ENCODE data around the gene CTNNA2.

CTNNA2 gene

GRCh38 chr2:80527119-80527518 lies 1014.3 kb downstream of the CTNNA2 start:
- no peak for DNase-seq

- no peak for DNase-seq
These were observed 1016.8 kb downstream of the CTNNA2 start for GRCh38 chr2:80529466-80530165.

- DNase-seq = no peak
These were observed 1017.7 kb downstream of the CTNNA2 start for GRCh38 chr2:80530442-80531064.

DNA sequence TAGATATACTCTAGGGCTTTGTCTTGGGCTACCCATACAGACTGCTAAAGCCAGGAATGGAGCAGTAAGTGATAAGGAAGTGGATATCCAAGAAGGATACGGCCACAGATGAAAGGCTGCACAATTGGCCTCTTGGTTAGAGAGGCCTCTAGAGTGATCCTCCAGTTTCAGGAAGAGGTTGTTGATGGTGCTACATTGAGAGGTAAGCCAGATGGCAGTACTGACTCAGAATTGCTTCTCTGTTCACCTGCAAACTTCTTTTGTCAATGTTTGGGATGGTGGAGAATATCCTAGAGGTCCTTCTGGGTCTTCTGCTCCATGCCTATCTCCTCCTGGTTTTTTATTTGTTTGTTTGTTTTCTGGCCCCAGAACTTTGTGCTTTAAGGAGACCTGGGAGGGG lies 1018.5 kb downstream of the CTNNA2 start:
- no peak for DNase-seq

DNA sequence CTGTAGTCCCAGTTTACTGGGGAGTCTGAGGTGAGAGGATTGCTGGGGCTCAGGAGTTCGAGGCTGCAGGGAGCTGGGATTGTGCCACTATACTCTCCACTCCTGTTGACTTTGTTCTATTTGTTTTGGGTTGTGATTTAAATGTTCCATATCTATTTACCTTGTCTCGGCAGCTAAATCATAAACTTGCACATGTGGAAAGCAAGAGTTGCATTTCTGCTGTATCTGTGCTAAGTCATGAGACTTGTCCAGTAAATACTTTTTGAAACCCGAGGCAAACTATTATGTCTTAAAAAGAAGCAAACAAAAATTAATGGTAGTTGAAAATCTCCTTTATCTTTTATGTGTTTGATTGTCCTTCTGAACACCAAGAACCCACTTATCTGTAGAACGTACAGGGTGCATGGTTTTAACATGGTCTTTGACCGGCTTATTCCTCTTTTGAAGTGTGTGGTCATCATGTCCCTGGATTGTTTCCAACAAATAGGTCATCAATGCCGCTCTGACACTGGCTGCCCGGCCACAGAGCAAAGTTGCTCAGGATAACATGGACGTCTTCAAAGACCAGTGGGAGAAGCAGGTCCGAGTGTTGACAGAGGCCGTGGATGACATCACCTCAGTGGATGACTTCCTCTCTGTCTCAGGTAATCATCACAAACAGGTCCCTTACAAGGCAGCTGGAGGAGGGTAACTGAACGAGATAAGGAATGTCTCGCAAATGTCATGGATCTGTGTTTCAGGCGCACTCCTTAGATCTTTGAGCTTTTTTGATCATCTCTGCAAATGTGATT lies 1032.8 kb downstream of the CTNNA2 start:
- DNase-seq = no peak

DNA sequence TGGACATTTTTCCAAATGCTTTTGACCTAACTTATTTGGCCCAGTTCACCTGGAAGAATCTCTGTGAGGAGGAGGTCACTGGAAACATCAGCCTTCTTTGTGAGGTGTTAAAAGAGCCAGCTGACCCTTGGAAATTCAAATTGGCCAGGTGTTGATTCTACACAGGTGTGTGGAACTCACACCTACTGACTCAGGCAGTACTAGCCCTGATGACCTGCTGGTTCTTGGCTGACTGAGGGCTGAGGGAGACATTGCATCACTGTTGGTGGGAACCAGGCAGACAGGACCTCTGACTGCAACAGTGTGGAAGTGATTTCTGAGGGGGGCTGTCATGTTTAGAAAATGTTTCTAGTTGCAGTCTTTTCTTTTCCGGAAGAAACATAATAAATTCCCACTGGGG lies 1033.9 kb downstream of the CTNNA2 start:
- DNase-seq = no peak

DNA sequence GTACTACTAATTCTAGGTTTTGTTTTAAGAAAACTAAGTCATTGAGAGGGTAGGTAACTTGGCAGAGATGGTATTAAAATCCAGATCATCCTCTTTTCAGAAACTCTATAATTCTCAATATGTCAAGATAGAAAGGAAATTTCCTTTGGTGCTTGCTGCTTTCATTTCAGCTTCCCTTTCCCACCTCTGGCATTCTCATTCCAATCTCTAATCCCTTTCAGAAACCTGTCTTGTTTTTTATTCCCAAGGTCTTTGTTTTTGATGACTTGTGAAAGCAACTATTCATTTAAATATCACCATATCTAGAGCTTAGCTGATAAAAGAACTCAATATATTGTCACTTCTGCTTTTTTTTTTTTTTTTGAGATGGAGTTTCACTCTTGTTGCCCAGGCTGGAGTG lies 1034.5 kb downstream of the CTNNA2 start:
- no peak for DNase-seq

- DNase-seq = no peak
These were observed 1035.6 kb downstream of the CTNNA2 start for GRCh38 chr2:80548469-80548868.

DNA sequence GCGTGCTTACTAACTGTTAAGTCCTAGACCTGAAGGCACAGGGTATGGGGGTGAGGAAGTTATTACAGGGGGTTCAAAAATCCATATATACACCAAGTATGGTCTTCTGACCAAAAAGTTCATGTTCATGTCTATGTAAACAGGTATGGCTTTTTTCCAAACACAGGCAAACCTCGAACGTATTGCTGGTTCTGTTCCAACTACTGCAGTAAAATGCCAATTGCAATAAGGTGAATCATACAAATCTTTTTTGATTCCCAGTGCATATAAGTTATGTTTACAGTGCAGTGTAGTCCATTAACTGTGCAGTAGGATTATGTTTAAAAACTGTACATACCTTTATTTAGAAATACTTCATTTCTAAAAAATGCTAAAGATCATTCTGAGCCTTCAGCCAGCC lies 1037.0 kb downstream of the CTNNA2 start:
- DNase-seq = no peak

- no peak for DNase-seq
These were observed 1047.5 kb downstream of the CTNNA2 start for GRCh38 chr2:80560326-80560725.

DNA sequence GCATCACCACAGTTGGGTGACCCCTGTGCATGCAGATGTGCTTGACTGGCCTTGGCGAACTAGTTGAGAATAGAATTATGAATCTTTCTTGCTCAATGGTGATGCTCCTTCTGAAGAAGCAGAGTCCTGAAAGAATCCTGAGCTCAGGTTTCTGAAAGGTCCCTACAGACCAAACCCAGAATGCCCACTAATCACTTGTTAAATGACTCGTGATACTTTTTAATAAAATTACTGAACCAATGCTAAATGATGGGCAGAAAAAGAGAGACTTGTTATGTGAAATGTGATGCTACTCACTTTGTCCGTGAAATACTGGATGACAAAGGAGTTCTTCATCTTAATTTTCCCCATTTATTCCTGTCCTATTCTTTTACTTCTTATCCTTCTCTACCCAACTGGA lies 1055.2 kb downstream of the CTNNA2 start:
- no peak for DNase-seq

DNA sequence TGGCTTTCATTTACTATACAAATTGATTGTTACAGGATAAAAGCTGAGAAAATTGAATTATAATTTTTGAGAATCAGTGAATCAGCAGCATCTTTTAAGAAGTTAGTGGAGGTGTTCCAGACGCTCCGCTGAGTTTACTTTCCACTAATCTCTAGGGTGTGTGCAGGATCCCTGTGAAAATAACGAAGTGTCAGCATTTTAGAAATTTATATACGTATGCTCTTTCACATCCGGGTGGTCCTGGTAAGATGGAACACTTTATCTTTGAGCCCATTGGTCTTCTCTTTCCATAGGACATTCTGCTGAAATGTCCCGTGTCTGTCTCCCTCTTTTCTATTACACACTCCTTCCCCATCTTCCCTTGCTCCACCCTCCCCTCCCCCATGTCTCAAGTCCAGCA lies 1060.3 kb downstream of the CTNNA2 start:
- no peak for DNase-seq

GRCh38 chr2:80573950-80574349 lies 1061.1 kb downstream of the CTNNA2 start:
- DNase-seq = no peak

GRCh38 chr2:80579756-80580155 lies 1066.9 kb downstream of the CTNNA2 start:
- DNase-seq = no peak

- no peak for DNase-seq
These were observed 1078.4 kb downstream of the CTNNA2 start for GRCh38 chr2:80591233-80591632.

- no peak for DNase-seq
These were observed 1079.3 kb downstream of the CTNNA2 start for GRCh38 chr2:80592106-80592505.

- DNase-seq = no peak
These were observed 1097.3 kb downstream of the CTNNA2 start for GRCh38 chr2:80610108-80610507.

DNA sequence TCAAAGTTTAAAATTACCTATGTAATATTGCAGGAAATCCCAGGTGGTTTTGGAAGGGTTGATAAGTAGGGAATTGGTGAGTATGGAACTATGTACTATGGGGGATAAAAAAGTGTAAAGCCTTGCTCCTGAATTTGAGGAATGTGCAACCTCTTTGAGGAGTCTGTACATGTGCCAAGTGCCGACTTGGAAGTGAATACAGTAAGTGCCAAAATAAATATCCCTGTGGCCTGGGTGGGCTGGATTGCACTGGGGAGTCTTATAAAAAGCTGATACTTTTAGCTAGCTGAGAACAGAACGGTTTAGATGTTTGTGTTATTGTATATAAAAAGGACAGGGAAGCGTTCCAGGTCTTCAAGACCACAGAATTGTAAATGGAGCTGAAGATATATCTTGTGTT lies 1108.8 kb downstream of the CTNNA2 start:
- DNase-seq = no peak

DNA sequence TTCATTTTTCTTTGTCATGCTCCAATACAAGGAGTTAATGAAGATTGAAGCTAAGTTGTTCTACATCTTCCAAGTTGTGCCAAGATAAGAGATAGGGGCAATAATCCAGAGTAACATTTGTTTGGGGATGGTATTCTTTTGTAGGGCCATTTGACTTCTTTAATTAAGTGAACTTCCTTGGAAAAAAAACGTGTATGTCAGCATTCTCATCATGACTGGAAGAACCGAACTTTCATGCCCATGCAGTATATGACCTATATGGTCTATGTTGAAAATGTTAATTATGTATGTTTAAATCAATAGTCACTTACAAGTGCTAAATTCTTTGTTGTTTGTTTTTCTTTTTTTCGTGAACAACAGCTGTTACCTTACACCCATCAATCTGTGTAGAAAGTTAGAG lies 1111.2 kb downstream of the CTNNA2 start:
- DNase-seq = no peak

DNA sequence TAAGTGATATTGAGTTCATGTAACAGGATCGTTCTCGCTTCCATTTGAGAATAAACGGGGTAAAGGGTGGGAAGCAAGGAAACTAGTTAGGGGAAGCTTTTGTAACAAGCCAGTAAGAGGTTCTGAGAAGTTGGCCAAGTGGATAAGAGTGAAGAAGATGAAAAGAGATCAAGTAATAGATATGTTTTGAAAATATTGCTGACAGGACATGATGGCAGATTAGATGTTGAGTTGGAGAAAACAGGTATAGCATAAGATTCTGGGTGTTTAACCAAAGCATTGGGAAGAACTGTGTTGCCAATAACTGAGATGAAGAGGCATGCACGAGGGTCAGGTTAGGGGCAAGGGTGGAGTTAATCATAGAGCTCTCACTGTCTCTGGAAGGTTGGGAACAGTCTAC lies 1121.7 kb downstream of the CTNNA2 start:
- no peak for DNase-seq

DNA sequence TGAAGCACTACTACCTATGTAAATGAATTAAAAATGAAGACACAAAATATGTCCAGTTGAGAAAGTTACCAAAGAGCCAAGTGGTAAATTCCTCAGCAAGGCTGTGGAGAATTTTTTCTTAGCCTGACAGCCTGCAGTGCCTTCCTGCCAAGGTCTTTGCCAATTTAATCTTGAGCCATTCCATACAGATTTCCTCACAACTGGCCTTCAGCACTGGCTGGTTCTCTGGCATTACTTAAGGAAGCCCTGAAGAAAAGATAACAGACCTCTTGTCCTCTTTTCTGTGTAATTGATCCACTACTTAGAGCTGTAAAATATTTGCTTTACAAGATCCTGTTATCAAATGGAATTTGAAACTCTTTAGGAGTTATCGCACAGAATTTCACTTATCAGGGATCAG lies 1125.9 kb downstream of the CTNNA2 start:
- DNase-seq = no peak

DNA sequence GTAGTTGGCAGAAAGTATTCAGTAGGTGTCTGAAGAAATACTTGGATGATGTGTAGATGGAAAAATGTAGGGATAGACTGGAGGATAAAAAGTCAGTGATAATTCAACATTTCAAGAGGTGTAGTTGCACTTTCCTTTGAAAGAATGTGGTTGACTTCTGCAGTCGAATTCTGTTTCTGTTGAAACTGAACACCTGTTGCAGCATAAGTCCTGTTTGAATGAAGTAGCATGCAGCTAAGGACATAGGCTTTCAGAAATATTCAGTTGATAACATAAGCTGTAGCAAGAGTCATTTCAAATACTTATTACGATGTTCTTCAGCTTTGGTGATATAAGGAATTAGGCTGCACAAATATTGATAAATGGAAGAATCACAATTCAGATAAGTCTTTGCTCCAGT lies 1129.6 kb downstream of the CTNNA2 start:
- no peak for DNase-seq

- no peak for DNase-seq
These were observed 1130.7 kb downstream of the CTNNA2 start for GRCh38 chr2:80643598-80643997.

GRCh38 chr2:80651435-80651834 lies 1138.6 kb downstream of the CTNNA2 start:
- no peak for DNase-seq
